Adipose tissue (tissue), 3 donors: ENCODE data around the gene RIPK3. TPM values are rescaled to one million over a fixed set of nuclear protein-coding genes. Genes with fewer than 3 reads are reported as not detected.
"Not testable (repeated sequence)": the region's sequence is repeated elsewhere in the genome, so short reads cannot be mapped to it uniquely, and the experiment has no call there.

ENCODE experiments used
- H3K27ac ChIP-seq: one replicate; pipeline ENCODE4 v1.5.1; 2013; ENCODE audit warnings: low read depth, low read length
- WGBS, 3 donors: extraction: QIAGEN DNeasy Blood & Tissue Kit; methylation state at CpG; one replicate each; pipeline ENCODE4 v1.1.7; 2013; 5-methylcytosine and 5-hydroxymethylcytosine counted together
- polyA plus RNA-seq, 3 donors: library from polyadenylated mRNA; stranded (reverse); fragments of 200-250 nt; gene quantifications; one replicate each; pipeline ENCODE4 v1.2.3, GENCODE V29; 2013
- donor health status: healthy with polysubstance abuse.
- donor health status: Bipolar disorder and iron deficiency.
- donor health status: healthy.

RIPK3 gene
- 10 to 100 TPM in 1 of 3 donors, 1 to 10 TPM in 2; 7.2 to 15.0 (median 8.4) TPM for polyA plus RNA-seq

GRCh38 chr14:24339284-24340151, at the start of gene RIPK3:
Gene RIPK3, minus strand, starts transcription at chr14:24339991. Its CDS starts 165 bp downstream, at chr14:24339826.
- WGBS, 3 donors, result 5 to 10% (median 7%) methylated on average over 48 to 51 of the region's 51 CpGs
- peak within 1 kb of the TSS; percentile 6 for H3K27ac ChIP-seq

- WGBS, 3 donors, result 53 to 75% (median 54%) methylated on average over 11 of the region's 11 CpGs
- H3K27ac ChIP-seq, result no peak overlapping the region
Observed at GRCh38 chr14:24389226-24389848, 49.5 kb upstream of the RIPK3 start.

GRCh38 chr14:24388474-24389179, 48.8 kb upstream of the RIPK3 start:
- H3K27ac ChIP-seq, result no peak overlapping the region
- 56 to 67% (median 66%) methylated on average over 2 of the region's 2 CpGs for WGBS, 3 donors

GRCh38 chr14:24387579-24387978, 47.8 kb upstream of the RIPK3 start:
- H3K27ac ChIP-seq, result not testable (repeated sequence)
- 86 to 93% (median 93%) methylated on average over 5 of the region's 5 CpGs for WGBS, 3 donors

- H3K27ac ChIP-seq, result no peak overlapping the region
- WGBS, 3 donors, result 89 to 96% (median 96%) methylated on average over 2 of the region's 2 CpGs
Observed at GRCh38 chr14:24387009-24387345, 47.2 kb upstream of the RIPK3 start.

- WGBS, 3 donors, result 83 to 88% (median 85%) methylated on average over 4 of the region's 4 CpGs
- no peak overlapping the region for H3K27ac ChIP-seq
Observed at GRCh38 chr14:24385524-24385923, 45.7 kb upstream of the RIPK3 start.

GRCh38 chr14:24384169-24384568, 44.4 kb upstream of the RIPK3 start:
- WGBS, 3 donors, result 81 to 90% (median 87%) methylated on average over 4 of the region's 4 CpGs
- H3K27ac ChIP-seq, result no peak overlapping the region

GRCh38 chr14:24382064-24382371, 42.2 kb upstream of the RIPK3 start:
- H3K27ac ChIP-seq, result no peak overlapping the region
- WGBS, 3 donors, result 63 to 80% (median 67%) methylated on average over 4 of the region's 4 CpGs

GRCh38 chr14:24381363-24382063, 41.7 kb upstream of the RIPK3 start:
- WGBS, 3 donors, result 82 to 87% (median 86%) methylated on average over 8 of the region's 8 CpGs
- no peak overlapping the region for H3K27ac ChIP-seq

GRCh38 chr14:24379907-24380730, 40.3 kb upstream of the RIPK3 start:
- no peak overlapping the region for H3K27ac ChIP-seq
- WGBS, 3 donors, result 82 to 85% (median 83%) methylated on average over 15 of the region's 15 CpGs

GRCh38 chr14:24378981-24379906, 39.5 kb upstream of the RIPK3 start:
- H3K27ac ChIP-seq, result no peak overlapping the region
- 78 to 90% (median 78%) methylated on average over 7 of the region's 7 CpGs for WGBS, 3 donors

GRCh38 chr14:24378327-24378726, 38.5 kb upstream of the RIPK3 start:
- WGBS, 3 donors, result 78 to 89% (median 82%) methylated on average over 3 of the region's 3 CpGs
- H3K27ac ChIP-seq, result no peak overlapping the region

- WGBS, 3 donors, result 58 to 72% (median 61%) methylated on average over 2 of the region's 2 CpGs
Observed at GRCh38 chr14:24377657-24378056, 37.9 kb upstream of the RIPK3 start.

GRCh38 chr14:24377126-24377525, 37.3 kb upstream of the RIPK3 start:
- no peak overlapping the region for H3K27ac ChIP-seq
- 74 to 88% (median 76%) methylated on average over 7 of the region's 7 CpGs for WGBS, 3 donors

More at GRCh38 chr14:24377657-24378056, 37.9 kb upstream of the RIPK3 start:
- H3K27ac ChIP-seq, result no peak overlapping the region

- H3K27ac ChIP-seq, result no peak overlapping the region
- WGBS, 3 donors, result 77 to 79% (median 79%) methylated on average over 16 of the region's 16 CpGs
Observed at GRCh38 chr14:24376448-24377070, 36.8 kb upstream of the RIPK3 start.

- no peak overlapping the region for H3K27ac ChIP-seq
- 75 to 79% (median 78%) methylated on average over 12 of the region's 12 CpGs for WGBS, 3 donors
Observed at GRCh38 chr14:24372701-24373416, 33.1 kb upstream of the RIPK3 start.
